ENCODE data around the gene MUC2. TPM values are rescaled to one million over a fixed set of nuclear protein-coding genes. Genes with fewer than 3 reads are reported as not detected.

The MUC2 gene
- total RNA-seq, 1 experiment from 2014 or later, result not detected

DNA sequence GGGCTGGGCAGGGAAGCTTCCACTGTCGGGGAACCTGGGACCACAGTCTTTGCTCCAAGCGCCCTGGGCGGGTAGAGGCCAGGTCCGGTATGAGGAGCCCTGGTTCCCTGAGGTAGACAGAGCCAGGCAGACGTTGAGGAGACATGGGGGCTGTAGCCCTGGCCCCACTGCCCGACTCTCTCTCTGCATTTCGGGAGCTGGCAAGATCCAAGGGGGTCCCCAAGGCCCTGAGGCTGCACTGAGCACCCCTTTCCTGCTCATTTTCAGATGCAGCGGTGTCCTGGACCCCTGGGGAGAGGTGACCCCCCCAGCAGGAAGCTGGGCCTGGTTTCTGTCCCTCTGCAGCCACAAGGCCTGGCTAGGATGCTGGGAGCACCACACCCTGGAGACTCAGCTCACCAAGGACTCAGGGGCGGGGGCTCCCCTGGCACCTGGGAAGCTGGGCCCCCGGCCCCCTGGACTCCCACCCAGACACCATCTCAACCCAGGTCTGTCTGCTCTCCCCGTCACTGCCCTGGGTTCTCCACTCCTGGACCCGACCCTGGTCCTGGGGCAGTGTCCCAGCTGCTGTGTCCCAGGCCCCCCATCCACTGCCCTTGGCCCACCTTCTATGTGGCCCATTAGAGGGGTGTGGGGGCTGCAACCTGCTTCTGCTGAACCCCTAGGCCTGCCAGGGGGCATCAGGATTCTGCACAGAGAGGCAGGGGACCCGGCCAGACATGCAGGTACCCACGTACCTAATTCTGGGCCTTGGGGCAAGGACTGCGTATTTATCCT, 23.1 kb upstream of the MUC2 start:
- H3K4me1 ChIP-seq (ENCODE audit: insufficient read depth, low read length, poor library complexity, severe bottlenecking), result no peaks in the 10 kb centered on the region

DNA sequence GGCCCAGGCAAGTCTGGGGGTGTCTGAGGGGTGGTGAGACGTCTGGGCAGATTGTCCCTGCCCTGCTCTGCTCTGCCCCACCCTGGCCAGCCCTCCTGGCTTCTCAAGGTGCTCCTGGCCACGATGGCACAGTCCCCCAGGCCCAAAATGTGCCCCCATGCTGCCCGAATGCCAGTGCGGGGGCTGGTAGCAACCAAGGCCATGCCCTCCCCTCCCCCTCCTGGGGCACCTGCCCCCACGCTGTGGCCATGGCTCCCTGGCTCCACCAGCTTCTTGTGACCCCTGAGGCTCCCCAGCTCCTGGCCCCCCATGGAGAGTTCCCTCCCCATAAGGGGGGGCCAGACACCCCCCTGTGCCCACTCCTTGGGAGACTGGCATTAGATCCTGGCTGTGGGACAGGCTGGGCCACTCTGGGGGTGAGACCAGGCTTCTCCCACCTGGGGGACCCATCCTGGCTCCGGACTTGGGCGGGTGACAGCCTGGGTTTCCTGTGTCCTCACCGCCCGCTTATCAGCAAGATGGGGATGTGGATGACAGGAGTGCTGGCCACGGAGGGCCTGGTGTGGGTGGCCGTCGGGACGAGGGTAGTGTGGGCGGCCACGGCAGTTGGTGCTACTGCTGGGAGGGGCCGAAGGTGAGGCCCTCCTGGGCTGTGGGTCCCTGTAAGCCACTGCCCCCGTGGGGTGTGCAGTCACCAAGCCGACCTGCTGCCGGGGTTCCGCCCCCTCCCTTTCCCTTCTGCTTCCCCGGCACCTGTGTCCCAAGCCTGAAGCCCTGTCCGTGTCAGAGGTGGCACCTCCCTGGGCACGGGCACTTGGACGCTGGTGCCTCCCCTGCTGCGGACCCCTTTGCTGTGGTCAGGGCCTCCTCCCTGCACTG, 22.3 kb upstream of the MUC2 start:
- DNase-seq (ENCODE audit: low spot score), result no peak
- TF ChIP-seq, protein P1, sequence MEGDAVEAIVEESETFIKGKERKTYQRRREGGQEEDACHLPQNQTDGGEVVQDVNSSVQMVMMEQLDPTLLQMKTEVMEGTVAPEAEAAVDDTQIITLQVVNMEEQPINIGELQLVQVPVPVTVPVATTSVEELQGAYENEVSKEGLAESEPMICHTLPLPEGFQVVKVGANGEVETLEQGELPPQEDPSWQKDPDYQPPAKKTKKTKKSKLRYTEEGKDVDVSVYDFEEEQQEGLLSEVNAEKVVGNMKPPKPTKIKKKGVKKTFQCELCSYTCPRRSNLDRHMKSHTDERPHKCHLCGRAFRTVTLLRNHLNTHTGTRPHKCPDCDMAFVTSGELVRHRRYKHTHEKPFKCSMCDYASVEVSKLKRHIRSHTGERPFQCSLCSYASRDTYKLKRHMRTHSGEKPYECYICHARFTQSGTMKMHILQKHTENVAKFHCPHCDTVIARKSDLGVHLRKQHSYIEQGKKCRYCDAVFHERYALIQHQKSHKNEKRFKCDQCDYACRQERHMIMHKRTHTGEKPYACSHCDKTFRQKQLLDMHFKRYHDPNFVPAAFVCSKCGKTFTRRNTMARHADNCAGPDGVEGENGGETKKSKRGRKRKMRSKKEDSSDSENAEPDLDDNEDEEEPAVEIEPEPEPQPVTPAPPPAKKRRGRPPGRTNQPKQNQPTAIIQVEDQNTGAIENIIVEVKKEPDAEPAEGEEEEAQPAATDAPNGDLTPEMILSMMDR (conservative IDR thresholded peaks at IDR 0.05; ENCODE audit: low read depth, low read length), result no peak
- TF ChIP-seq EZH2 (IDR thresholded peaks at IDR 0.05; ENCODE audit: borderline replicate concordance, low read depth, low read length, poor library complexity, severe bottlenecking), result no peak
- no peaks in the 10 kb centered on the region for H3K9me3 ChIP-seq (ENCODE audit: low read depth, low read length, poor library complexity, severe bottlenecking)
- no peaks in the 10 kb centered on the region for H3K36me3 ChIP-seq (ENCODE audit: insufficient read depth, low read length, poor library complexity, severe bottlenecking)
- CTCF ChIA-PET, result interaction anchor here (1.6 to 1.8 kb wide), 2 partner anchors 204 to 212 kb away, joined by 3 to 5 read pairs; no protein-coding TSS in a partner anchor
- H3K27ac ChIP-seq (ENCODE audit: low read depth, low read length, poor library complexity, severe bottlenecking), result no peak overlapping the region
- no peaks in the 10 kb centered on the region for H3K4me1 ChIP-seq (ENCODE audit: insufficient read depth, low read length, poor library complexity, severe bottlenecking)
- no peaks in the 10 kb centered on the region for H3K27me3 ChIP-seq (replicated peaks; ENCODE audit: insufficient read depth, low read depth, low read length, poor library complexity)
- H3K4me3 ChIP-seq (ENCODE audit: low read depth, low read length, poor library complexity, severe bottlenecking), result no peak overlapping the region
- POLR2A ChIA-PET (ENCODE audit: low non-redundant PET), result no interaction called here
- BruUV-seq (replicated peaks), result no TSS peak
- intact Hi-C loops (cut with micrococcal nuclease; ENCODE audit: unreplicated experiment), result no loop called here

More for the DNA sequence above, 23.1 kb upstream of the MUC2 start:
- H3K27me3 ChIP-seq (replicated peaks; ENCODE audit: insufficient read depth, low read depth, low read length, poor library complexity), result no peaks in the 10 kb centered on the region
- ChIA-PET CTCF (interaction anchor here (1.6 to 1.8 kb wide), 2 partner anchors 203 to 211 kb away, joined by 3 to 5 read pairs; no protein-coding TSS in a partner anchor), POLR2A (ENCODE audit: low non-redundant PET) (no interaction called here)
- no peak for DNase-seq (ENCODE audit: low spot score)
- intact Hi-C loops (cut with micrococcal nuclease; ENCODE audit: unreplicated experiment), result loop anchor here (2.0 kb wide), 1 partner anchor 203 kb away; no protein-coding TSS in a partner anchor
- no peak for TF ChIP-seq EZH2 (IDR thresholded peaks at IDR 0.05; ENCODE audit: borderline replicate concordance, low read depth, low read length, poor library complexity, severe bottlenecking)
- TF ChIP-seq, protein P1 (conservative IDR thresholded peaks at IDR 0.05; ENCODE audit: low read depth, low read length), result no peak
- no peak overlapping the region for H3K4me3 ChIP-seq (ENCODE audit: low read depth, low read length, poor library complexity, severe bottlenecking)
- H3K9me3 ChIP-seq (ENCODE audit: low read depth, low read length, poor library complexity, severe bottlenecking), result no peaks in the 10 kb centered on the region
- H3K36me3 ChIP-seq (ENCODE audit: insufficient read depth, low read length, poor library complexity, severe bottlenecking), result no peaks in the 10 kb centered on the region
- H3K27ac ChIP-seq (ENCODE audit: low read depth, low read length, poor library complexity, severe bottlenecking), result no peak overlapping the region
- BruUV-seq (replicated peaks), result no TSS peak

DNA sequence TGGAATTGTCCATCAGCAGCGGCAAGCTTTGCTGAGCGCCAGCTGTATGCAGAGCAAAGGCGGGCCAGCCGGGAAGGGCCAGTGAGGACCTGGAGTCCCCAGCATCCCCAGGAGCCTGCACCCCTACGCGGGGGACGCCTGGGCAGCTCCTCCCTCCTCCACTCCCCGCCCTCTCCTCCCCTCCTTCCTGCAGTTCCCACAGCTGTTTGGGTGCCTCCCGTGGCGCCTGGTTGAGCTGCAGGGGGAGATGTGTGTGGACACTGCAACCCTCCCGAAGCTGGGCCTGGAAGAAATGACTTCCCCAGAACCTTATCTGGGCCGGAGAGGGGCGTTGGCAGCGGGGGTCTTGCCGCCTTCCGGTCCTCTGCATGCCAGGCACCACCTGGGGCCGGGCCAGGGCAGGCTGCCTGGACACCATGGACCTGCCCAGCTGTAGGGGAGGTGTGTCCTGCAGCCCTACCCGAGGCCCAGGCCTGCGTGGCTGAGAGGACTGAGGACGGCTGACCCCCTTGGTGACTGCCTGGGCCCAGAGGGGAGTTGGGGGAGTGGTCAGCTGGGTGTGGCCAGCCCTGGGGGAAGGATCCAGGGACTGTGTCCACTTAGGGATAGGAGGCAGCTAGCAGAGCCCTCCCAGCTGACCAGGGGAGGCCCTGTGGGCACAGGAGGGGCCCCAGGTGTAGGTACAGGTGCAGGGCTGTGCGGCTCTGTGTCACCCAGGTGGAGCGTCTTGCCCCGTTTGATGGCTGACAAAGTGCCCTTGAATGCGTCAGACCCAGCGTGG, 21.4 kb upstream of the MUC2 start:
- POLR2A ChIA-PET (ENCODE audit: low non-redundant PET), result no interaction called here
- peak; percentile 44 for DNase-seq (ENCODE audit: low spot score)
- CTCF ChIA-PET, result interaction anchor here (0.6 kb wide), 1 partner anchor 15 kb away, joined by 6 read pairs; no protein-coding TSS in a partner anchor
- Histone ChIP-seq H3K4me1 (ENCODE audit: insufficient read depth, low read length, poor library complexity, severe bottlenecking) (no peaks in the 10 kb centered on the region), H3K9me3 (ENCODE audit: low read depth, low read length, poor library complexity, severe bottlenecking) (no peaks in the 10 kb centered on the region), H3K27ac (ENCODE audit: low read depth, low read length, poor library complexity, severe bottlenecking) (no peak overlapping the region), H3K36me3 (ENCODE audit: insufficient read depth, low read length, poor library complexity, severe bottlenecking) (no peaks in the 10 kb centered on the region), H3K4me3 (ENCODE audit: low read depth, low read length, poor library complexity, severe bottlenecking) (no peak overlapping the region), H3K27me3 (replicated peaks; ENCODE audit: insufficient read depth, low read depth, low read length, poor library complexity) (no peaks in the 10 kb centered on the region)
- no TSS peak for BruUV-seq (replicated peaks)
- TF ChIP-seq, protein P1 (conservative IDR thresholded peaks at IDR 0.05; ENCODE audit: low read depth, low read length), result no peak
- TF ChIP-seq EZH2 (IDR thresholded peaks at IDR 0.05; ENCODE audit: borderline replicate concordance, low read depth, low read length, poor library complexity, severe bottlenecking), result no peak
- intact Hi-C loops (cut with micrococcal nuclease; ENCODE audit: unreplicated experiment), result no loop called here
